ENCODE data around the gene AFTPH. TPM values are rescaled to one million over a fixed set of nuclear protein-coding genes. Genes with fewer than 3 reads are reported as not detected.

The AFTPH gene
- total RNA-seq, 1 experiment from 2014 or later, result 13.5 TPM

- no CpG with 5 or more reads among the region's 4 CpGs for WGBS (ENCODE audit: extremely low coverage, insufficient read length, low lambda C conversion rate)
- peaks cover 0 to 12% (median 11%) of the 10 kb centered on the region in 3 experiments; a peak in 2 of 7 replicates for H3K36me3 Mint-ChIP-seq (ENCODE audit: insufficient read depth in 1 of 3, low read depth in 3 of 3)
- no peak overlapping the region for H3T11ph ChIP-seq (ENCODE audit: low read length)
Measured at GRCh38 chr2:64595397-64596176, 71.5 kb downstream of the AFTPH start.

More at GRCh38 chr2:64595397-64596176, 71.5 kb downstream of the AFTPH start:
- no peak overlapping the region for H3K4me2 ChIP-seq (ENCODE audit: insufficient read depth, insufficient read length, low read length)
- H3K79me1 ChIP-seq (ENCODE audit: insufficient read depth, low read depth, low read length, poor library complexity, severe bottlenecking), result no peaks in the 10 kb centered on the region
- no peak overlapping the region for H2AFZ ChIP-seq (ENCODE audit: low read length)
- peaks cover 6% of the 10 kb centered on the region for H3K27me3 Mint-ChIP-seq (ENCODE audit: low read depth)
- H3K4me3 Mint-ChIP-seq, result no peak overlapping the region
- peaks cover 4% of the 10 kb centered on the region for H4K20me1 ChIP-seq (ENCODE audit: control insufficient read depth, insufficient read depth, insufficient read length)
- no peak overlapping the region for H2BK120ac ChIP-seq (ENCODE audit: low read depth, low read length, poor library complexity, severe bottlenecking)
- H4K5ac ChIP-seq (ENCODE audit: insufficient read length, low read depth, low read length), result no peak overlapping the region
- no peak overlapping the region for H4K8ac ChIP-seq (replicated peaks; ENCODE audit: insufficient read length, low read depth, low read length)
- H2BK20ac ChIP-seq (ENCODE audit: low read depth, low read length, poor library complexity, severe bottlenecking), result no peak overlapping the region
- no peaks in the 10 kb centered on the region for H3K4me1 ChIP-seq (ENCODE audit: insufficient read depth, low read length)
- DNase-seq, result no peak
- peaks cover 0 to 7% of the 10 kb centered on the region in 2 experiments; a peak in 2 of 4 replicates for H3K4me1 Mint-ChIP-seq
- H2BK5ac ChIP-seq (ENCODE audit: insufficient read length, low read length), result no peak overlapping the region
- no peak overlapping the region for H3K27ac Mint-ChIP-seq
- H3K4ac ChIP-seq (ENCODE audit: low read depth, low read length), result no peak overlapping the region
- no peak overlapping the region for H2AK5ac ChIP-seq (ENCODE audit: insufficient read length, low read length)
- H3K27me3 ChIP-seq (ENCODE audit: insufficient read depth, low read length), result no peaks in the 10 kb centered on the region
- no peak overlapping the region for H4K91ac ChIP-seq (ENCODE audit: insufficient read length, low read depth, low read length)
- H3K18ac ChIP-seq (ENCODE audit: insufficient read length, low read depth, low read length), result no peak overlapping the region
- no peak overlapping the region for H3K56ac ChIP-seq (ENCODE audit: insufficient read length, low read depth, low read length)
- H3K9ac ChIP-seq (ENCODE audit: extremely low read depth, insufficient read length, low read length), result no peak overlapping the region
- H3K79me2 ChIP-seq (ENCODE audit: insufficient read depth, low read length), result no peaks in the 10 kb centered on the region
- H3K27ac ChIP-seq (ENCODE audit: insufficient read length, low read depth, low read length), result no peak overlapping the region
- no peak overlapping the region for H2BK15ac ChIP-seq (ENCODE audit: low read depth, low read length)
- H3K23ac ChIP-seq (ENCODE audit: insufficient read length, low read depth, low read length), result no peak overlapping the region
- H3K23me2 ChIP-seq (ENCODE audit: insufficient read length, low read depth, low read length, poor library complexity, severe bottlenecking), result no peaks in the 10 kb centered on the region
- peak; percentile 59 for TF ChIP-seq CTCF (conservative IDR thresholded peaks at IDR 0.05)
- no peak overlapping the region for H3K14ac ChIP-seq (ENCODE audit: insufficient read depth, low read length)
- no peak overlapping the region for H2BK12ac ChIP-seq (ENCODE audit: insufficient read length, low read depth, low read length)
- H3K9me3 ChIP-seq (ENCODE audit: control insufficient read depth, low read depth, low read length), result no peaks in the 10 kb centered on the region
- H3K9me3 Mint-ChIP-seq, result no peaks in the 10 kb centered on the region

All from H9 (cell line).